Posterior cingulate gyrus (tissue), 11 donors: ENCODE results near the gene KLHL10.
A peak's percentile ranks its signal among the peaks of the same experiment; 100 is the strongest.

Experiments used
- DNase-seq, 10 donors: peaks; one replicate each; pipeline versions ENCODE4 v3.0.0 to v3.0.0-alpha.2; 2020 to 2021; ENCODE audit warnings: mixed read lengths in 3 of 10
- intact Hi-C: fragments of 100-400 bp; cut with DNase I; formaldehyde crosslinking; loops from one replicate; pipeline ENCODE4 v1.15.1; 2023

The KLHL10 gene

GRCh38 chr17:41888332-41888965 is 50.8 kb downstream of the KLHL10 start:
- intact Hi-C loops = loop anchor here (10.0 kb wide), 1 partner anchor 154 kb away; the partner anchor contains the start of gene HAP1
- DNase-seq = peak in 1 of 10 donors; percentile 14

DNA sequence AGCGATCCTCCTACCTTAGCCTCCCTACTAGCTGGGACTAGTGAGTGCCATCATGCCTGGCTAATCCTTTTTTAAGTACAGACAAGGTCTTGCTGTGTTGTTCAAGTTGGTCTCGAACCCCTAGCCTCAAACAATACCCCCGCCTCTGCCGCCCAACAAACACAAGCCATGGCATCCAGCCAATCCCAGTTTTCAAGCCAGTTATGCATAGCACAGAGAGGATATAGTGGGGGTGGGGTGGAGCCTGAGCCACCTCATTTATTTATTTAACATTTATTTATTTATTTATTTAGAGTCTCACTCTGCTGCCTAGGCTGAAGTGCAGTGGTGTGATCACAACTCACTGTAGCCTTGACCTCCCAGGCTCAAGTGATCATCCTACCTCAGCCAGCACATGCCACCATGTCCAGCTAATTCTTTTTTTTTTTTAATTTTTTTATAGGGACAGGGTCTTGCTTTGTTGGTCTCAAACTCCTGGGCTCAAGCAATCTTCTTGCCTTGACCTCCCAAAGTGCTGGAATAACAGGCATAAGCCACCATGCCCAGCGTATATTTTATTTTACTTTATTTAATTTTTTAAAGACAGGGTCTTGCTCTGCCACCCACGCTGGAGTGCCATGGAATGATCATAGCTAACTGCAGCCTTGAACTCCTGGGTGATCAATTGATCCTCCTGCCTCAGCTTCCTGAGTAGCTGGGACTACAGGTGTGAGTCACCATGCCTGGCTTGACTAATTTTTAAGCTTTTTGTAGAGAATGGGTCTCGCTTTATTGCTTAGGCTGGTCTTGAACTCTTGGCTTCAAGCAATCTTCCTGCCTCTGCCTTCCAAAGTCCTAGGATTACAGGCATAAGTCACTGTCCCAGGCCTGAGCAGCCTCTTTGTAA is 53.8 kb downstream of the KLHL10 start:
- intact Hi-C loops = no loop called here
- DNase-seq = peak in 1 of 10 donors; percentile 7

- intact Hi-C loops = no loop called here
- peak in 1 of 10 donors; percentile 14 for DNase-seq
Measured at GRCh38 chr17:41892021-41892376, 54.4 kb downstream of the KLHL10 start.

GRCh38 chr17:41893384-41893783 is 55.8 kb downstream of the KLHL10 start:
- intact Hi-C loops = no loop called here
- DNase-seq = peak in 1 of 10 donors; percentile 29

DNA sequence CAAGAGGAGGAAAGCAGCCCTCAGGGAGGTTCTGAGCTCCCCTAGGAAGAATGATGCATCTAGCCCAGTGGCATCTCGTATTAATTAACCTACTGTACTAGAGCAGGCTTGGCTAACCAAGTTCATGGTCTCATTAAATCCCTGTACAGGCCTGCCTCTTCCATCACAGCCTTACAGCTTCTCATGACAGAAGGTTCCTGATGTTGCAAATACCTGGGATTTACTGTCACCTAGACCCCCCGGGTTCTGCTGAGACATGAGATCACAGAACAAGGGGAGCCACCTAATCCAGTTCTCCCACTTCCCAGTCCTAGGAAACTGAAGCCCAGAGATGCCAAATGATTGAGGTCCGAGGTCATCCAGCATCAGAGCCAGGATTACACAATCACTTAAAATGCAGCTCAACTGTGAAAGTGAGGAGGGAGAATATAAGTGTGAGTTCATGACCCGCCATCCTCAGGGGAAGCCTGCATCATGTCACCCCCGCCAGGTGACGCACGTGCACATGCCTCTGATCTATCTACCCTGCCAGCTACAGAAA is 57.2 kb downstream of the KLHL10 start:
- DNase-seq = no peak
- intact Hi-C loops = no loop called here

GRCh38 chr17:41895617-41896016 is 58.0 kb downstream of the KLHL10 start:
- DNase-seq = peak in 1 of 10 donors; percentile 6
- intact Hi-C loops = no loop called here

DNA sequence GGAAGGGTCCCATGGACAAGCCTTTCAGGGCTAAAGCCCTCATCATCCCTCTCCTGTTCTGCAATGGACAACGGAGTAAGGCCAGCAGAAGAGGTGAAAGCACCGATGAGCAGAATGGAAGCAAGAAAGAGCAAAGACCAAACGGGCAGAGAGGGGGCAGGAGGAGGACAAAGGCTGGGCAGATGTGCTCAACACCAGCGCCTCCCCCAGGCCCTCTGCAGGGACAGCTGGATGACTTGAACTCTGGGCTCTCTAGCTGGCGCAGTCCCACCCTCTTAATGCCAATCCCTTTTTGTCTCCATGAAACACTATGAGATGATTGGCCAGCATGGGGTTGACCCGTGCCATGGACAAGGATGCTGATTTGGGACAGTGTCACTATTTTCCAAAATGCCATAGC is 59.1 kb downstream of the KLHL10 start:
- DNase-seq = no peak
- intact Hi-C loops = no loop called here
